Measurements from ENCODE around the gene ARMC9. TPM values are rescaled to one million over a fixed set of nuclear protein-coding genes. Genes with fewer than 3 reads are reported as not detected.
A peak's percentile ranks its signal among the peaks of the same experiment; 100 is the strongest.
"Not testable (repeated sequence)": the region's sequence is repeated elsewhere in the genome, so short reads cannot be mapped to it uniquely, and the experiment has no call there.

ARMC9 gene
- total and polyA plus RNA-seq, 3 donors from 2014 or later = 35.0 to 49.7 (median 47.5) TPM

GRCh38 chr2:231399046-231399852 lies 200.8 kb downstream of the ARMC9 start:
- H3K27ac ChIP-seq = peak overlapping the region; percentile 64 to 72
- H3K27me3 ChIP-seq = no peaks in the 10 kb centered on the region
- TF ChIP-seq CTCF (IDR thresholded peaks at IDR 0.05) = no peak
- TF ChIP-seq POLR2A (IDR thresholded peaks at IDR 0.05) = no peak
- peak; percentile 42 for DNase-seq
- intact Hi-C loops (cut with DNase I; ENCODE audit: low total_unique reads) = no loop called here
- peaks cover 32% of the 10 kb centered on the region for H3K4me1 ChIP-seq
- H3K4me3 ChIP-seq = no peak overlapping the region
- H3K9me3 ChIP-seq = no peaks in the 10 kb centered on the region
- no peaks in the 10 kb centered on the region for H3K36me3 ChIP-seq (ENCODE audit: low read depth, missing control alignments)
- 49 to 54% methylated on average over 3 to 22 of the region's 23 CpGs for WGBS, 2 donors

GRCh38 chr2:231399853-231400680 lies 201.6 kb downstream of the ARMC9 start:
- no peak overlapping the region for H3K4me3 ChIP-seq
- WGBS, 2 donors = 31 to 50% methylated on average over 11 of the region's 12 CpGs
- H3K36me3 ChIP-seq (ENCODE audit: low read depth, missing control alignments) = no peaks in the 10 kb centered on the region
- no peaks in the 10 kb centered on the region for H3K9me3 ChIP-seq
- no peaks in the 10 kb centered on the region for H3K27me3 ChIP-seq
- peak; percentile 76 for DNase-seq
- H3K4me1 ChIP-seq = peaks cover 29% of the 10 kb centered on the region
- intact Hi-C loops (cut with DNase I; ENCODE audit: low total_unique reads) = no loop called here
- TF ChIP-seq CTCF (IDR thresholded peaks at IDR 0.05) (no peak), POLR2A (IDR thresholded peaks at IDR 0.05) (no peak)
- peak overlapping the region; percentile 64 to 72 for H3K27ac ChIP-seq

- peaks cover 27% of the 10 kb centered on the region for H3K4me1 ChIP-seq
- WGBS, 2 donors = 30 to 65% methylated on average over 8 of the region's 8 CpGs
Measured at GRCh38 chr2:231400681-231401080, 202.2 kb downstream of the ARMC9 start.

GRCh38 chr2:231401101-231401500 lies 202.7 kb downstream of the ARMC9 start:
- DNase-seq; H3K27me3 ChIP-seq; intact Hi-C loops (cut with DNase I; ENCODE audit: low total_unique reads); H3K4me3 ChIP-seq; H3K9me3 ChIP-seq; H3K36me3 ChIP-seq (ENCODE audit: low read depth, missing control alignments): not testable (repeated sequence)
- WGBS, 2 donors = 41 to 71% methylated on average over 20 to 23 of the region's 23 CpGs
- Histone ChIP-seq H3K27ac (peak overlapping the region; percentile 64 to 72), H3K4me1 (peaks cover 29% of the 10 kb centered on the region)

More at GRCh38 chr2:231400681-231401080, 202.2 kb downstream of the ARMC9 start:
- DNase-seq; H3K9me3 ChIP-seq; H3K27me3 ChIP-seq; H3K4me3 ChIP-seq; intact Hi-C loops (cut with DNase I; ENCODE audit: low total_unique reads); H3K36me3 ChIP-seq (ENCODE audit: low read depth, missing control alignments): not testable (repeated sequence)
- peak overlapping the region; percentile 64 to 72 for H3K27ac ChIP-seq

- H3K9me3 ChIP-seq; H3K36me3 ChIP-seq (ENCODE audit: low read depth, missing control alignments); H3K27me3 ChIP-seq; intact Hi-C loops (cut with DNase I; ENCODE audit: low total_unique reads); H3K4me3 ChIP-seq; H3K27ac ChIP-seq; DNase-seq: not testable (repeated sequence)
- 43 to 64% methylated on average over 13 to 14 of the region's 14 CpGs for WGBS, 2 donors
- peaks cover 48% of the 10 kb centered on the region for H3K4me1 ChIP-seq
Measured at GRCh38 chr2:231403421-231404182, 205.2 kb downstream of the ARMC9 start.

GRCh38 chr2:231404183-231404578 lies 205.8 kb downstream of the ARMC9 start:
- H3K27me3 ChIP-seq; H3K36me3 ChIP-seq (ENCODE audit: low read depth, missing control alignments); DNase-seq; H3K9me3 ChIP-seq; H3K4me3 ChIP-seq; intact Hi-C loops (cut with DNase I; ENCODE audit: low total_unique reads); H3K27ac ChIP-seq: not testable (repeated sequence)
- H3K4me1 ChIP-seq = peaks cover 43% of the 10 kb centered on the region
- 56 to 81% methylated on average over 14 to 16 of the region's 16 CpGs for WGBS, 2 donors

Data from testis (tissue), 3 donors.